GM12891 (cell line): Measurements from ENCODE around the gene CIB2.

ENCODE experiments used
- POLR2A ChIP-seq: IDR thresholded peaks from 2 replicates; pipeline ENCODE4 v1.6.1; 2011; ENCODE audit warnings: low read depth, low read length, control low read depth
- POLR2AphosphoS5 ChIP-seq: IDR thresholded peaks from 2 replicates; pipeline ENCODE4 v1.6.1; 2011; ENCODE audit warnings: low read depth, low read length, control low read depth
- POU2F2 ChIP-seq: IDR thresholded peaks from 2 replicates; pipeline ENCODE4 v1.6.1; 2011; ENCODE audit warnings: low read depth, mild to moderate bottlenecking, control low read depth, low read length, moderate library complexity
- SPI1 ChIP-seq: IDR thresholded peaks from 2 replicates; pipeline ENCODE4 v1.6.1; 2011; ENCODE audit warnings: low read depth, low read length, control low read depth
- TAF1 ChIP-seq: IDR thresholded peaks from 2 replicates; pipeline ENCODE4 v1.6.1; 2011; ENCODE audit warnings: low read depth, low read length, control low read depth

GRCh38 chr15:78065973-78066946 is 65.0 kb downstream of the CIB2 start:
- TF ChIP-seq TAF1 (no peak; the same call in 1 of the 2 replicates), POLR2AphosphoS5 (peak; percentile 73), POLR2A (peak; percentile 75), SPI1 (0 out of 2 replicates have a peak, but pooled peaks have one; percentile 10), POU2F2 (peak; percentile 91)
